Suprapubic skin (tissue), 4 donors: ENCODE data around the gene SYNDIG1.

Experiments used
- CTCF ChIP-seq, 2 donors: fragments of 200-600 bp in 1 of 2; fragments of 450-650 bp in 1 of 2; sonication (generic) in 1 of 2; IDR thresholded peaks; one replicate each; pipeline ENCODE4 v1.5.1; 2016 to 2019; ENCODE audit warnings: antibody characterized with exemption in 2 of 2, mild to moderate bottlenecking in 1 of 2, moderate library complexity in 1 of 2
- POLR2A ChIP-seq, 2 donors: fragments of 450-650 bp; IDR thresholded peaks; one replicate each; pipeline ENCODE4 v1.6.1; 2017; ENCODE audit warnings: antibody characterized with exemption in 2 of 2, mild to moderate bottlenecking in 2 of 2, moderate library complexity in 2 of 2
- POLR2AphosphoS5 ChIP-seq, 3 donors: sonication (generic); formaldehyde crosslinking; IDR thresholded peaks; one replicate each; pipeline ENCODE4 v1.6.1; 2017; ENCODE audit warnings: antibody characterized with exemption in 3 of 3

- TF ChIP-seq CTCF (IDR thresholded peaks at IDR 0.05) (no peak), POLR2AphosphoS5 (IDR thresholded peaks at IDR 0.05) (no peak), POLR2A (IDR thresholded peaks at IDR 0.05) (no peak)
Observed at GRCh38 chr20:24696396-24696795, 227.0 kb downstream of the SYNDIG1 start.
